Measurements from ENCODE around the gene ADAMTS12.

GRCh38 chr5:33887268-33887667 is 4.5 kb downstream of the ADAMTS12 start:
- TF ChIP-seq CTCF (IDR thresholded peaks at IDR 0.05 in 4 of 5, conservative IDR thresholded peaks at IDR 0.05 in 1 of 5) (no peak), POLR2A (IDR thresholded peaks at IDR 0.05) (no peak)
